GM21360 (cell line): Measurements from ENCODE around the gene RASSF8.

ENCODE experiments used
- ATAC-seq: cut with Tn5 transposase; IDR thresholded peaks from one replicate; pipeline ENCODE4 v1.9.1; 2021; ENCODE audit warnings: mild to moderate bottlenecking, moderate library complexity; ENCODE audit not compliant: unreplicated experiment

RASSF8 gene

GRCh38 chr12:26026713-26027112, 68.2 kb downstream of the RASSF8 start:
- no peak for ATAC-seq

- ATAC-seq, result no peak
Measured at GRCh38 chr12:26027401-26027800, 68.9 kb downstream of the RASSF8 start.

GRCh38 chr12:26028953-26029735, 70.7 kb downstream of the RASSF8 start:
- no peak for ATAC-seq

- ATAC-seq, result no peak
Measured at GRCh38 chr12:26029736-26030022, 71.2 kb downstream of the RASSF8 start.

- no peak for ATAC-seq
Measured at GRCh38 chr12:26030371-26030770, 71.9 kb downstream of the RASSF8 start.

GRCh38 chr12:26031318-26031717, 72.8 kb downstream of the RASSF8 start:
- no peak for ATAC-seq

GRCh38 chr12:26031827-26032226, 73.3 kb downstream of the RASSF8 start:
- no peak for ATAC-seq

- no peak for ATAC-seq
Measured at GRCh38 chr12:26032290-26032689, 73.8 kb downstream of the RASSF8 start.

GRCh38 chr12:26032719-26033241, 74.3 kb downstream of the RASSF8 start:
- ATAC-seq, result no peak

GRCh38 chr12:26034371-26035142, 76.1 kb downstream of the RASSF8 start:
- no peak for ATAC-seq

- no peak for ATAC-seq
Measured at GRCh38 chr12:26036877-26037276, 78.4 kb downstream of the RASSF8 start.

GRCh38 chr12:26037615-26038220, 79.2 kb downstream of the RASSF8 start:
- ATAC-seq, result no peak

GRCh38 chr12:26042645-26043044, 84.2 kb downstream of the RASSF8 start:
- ATAC-seq, result no peak

GRCh38 chr12:26043135-26044006, 84.9 kb downstream of the RASSF8 start:
- ATAC-seq, result no peak

GRCh38 chr12:26044007-26044394, 85.5 kb downstream of the RASSF8 start:
- no peak for ATAC-seq

GRCh38 chr12:26044592-26044991, 86.1 kb downstream of the RASSF8 start:
- no peak for ATAC-seq

- ATAC-seq, result no peak
Measured at GRCh38 chr12:26046203-26046602, 87.7 kb downstream of the RASSF8 start.

- ATAC-seq, result no peak
Measured at GRCh38 chr12:26046906-26047305, 88.4 kb downstream of the RASSF8 start.

- no peak for ATAC-seq
Measured at GRCh38 chr12:26047401-26048226, 89.1 kb downstream of the RASSF8 start.

- ATAC-seq, result no peak
Measured at GRCh38 chr12:26052652-26053051, 94.2 kb downstream of the RASSF8 start.
